Measurements from ENCODE around the gene SLC47A1. TPM values are rescaled to one million over a fixed set of nuclear protein-coding genes. Genes with fewer than 3 reads are reported as not detected.
A peak's percentile ranks its signal among the peaks of the same experiment; 100 is the strongest.
"Not testable (repeated sequence)": the region's sequence is repeated elsewhere in the genome, so short reads cannot be mapped to it uniquely, and the experiment has no call there.

SLC47A1 gene
- total RNA-seq, 1 donor from 2014 or later, result 101 TPM

DNA sequence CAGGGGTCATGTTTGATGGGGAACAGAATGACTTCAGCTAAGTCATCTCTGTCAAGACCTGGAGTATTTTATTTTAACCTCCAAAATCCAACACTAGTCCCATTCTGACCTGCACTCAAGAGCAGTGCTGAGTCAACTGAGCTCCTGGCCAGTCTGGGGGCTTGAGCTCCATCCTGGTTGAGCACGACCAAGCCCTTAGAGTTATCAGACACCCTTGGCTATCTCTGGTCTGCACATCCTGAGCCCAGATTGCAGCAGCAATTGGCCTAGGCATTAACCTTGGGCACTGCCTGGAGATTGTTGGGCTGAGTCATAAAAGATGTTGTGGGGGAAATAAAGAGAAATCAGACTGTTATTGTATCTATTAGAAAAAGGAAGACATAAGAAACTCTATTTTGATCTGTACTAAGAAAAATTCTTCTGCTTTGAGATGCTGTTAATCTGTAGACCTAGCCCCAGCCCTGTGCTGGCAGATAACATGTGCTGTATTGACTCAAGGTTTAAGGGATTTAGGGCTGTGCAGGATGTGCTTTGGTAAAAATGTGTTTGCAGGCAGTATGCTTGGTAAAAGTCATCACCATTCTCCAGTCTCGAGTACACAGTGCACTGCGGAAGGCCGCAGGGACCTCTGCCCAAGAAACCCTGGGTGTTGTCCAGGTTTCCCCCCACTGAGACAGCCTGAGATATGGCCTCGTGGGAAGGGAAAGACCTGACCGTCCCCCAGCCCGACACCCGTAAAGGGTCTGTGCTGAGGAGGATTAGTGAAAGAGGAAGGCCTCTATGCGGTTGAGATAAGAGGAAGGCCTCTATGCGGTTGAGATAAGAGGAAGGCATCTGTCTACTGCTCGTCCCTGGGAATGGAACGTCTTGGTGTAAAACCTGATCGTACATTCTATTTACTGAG lies 14.0 kb upstream of the SLC47A1 start:
- not testable (repeated sequence) for ATAC-seq; DNase-seq (ENCODE audit: low spot score)

DNA sequence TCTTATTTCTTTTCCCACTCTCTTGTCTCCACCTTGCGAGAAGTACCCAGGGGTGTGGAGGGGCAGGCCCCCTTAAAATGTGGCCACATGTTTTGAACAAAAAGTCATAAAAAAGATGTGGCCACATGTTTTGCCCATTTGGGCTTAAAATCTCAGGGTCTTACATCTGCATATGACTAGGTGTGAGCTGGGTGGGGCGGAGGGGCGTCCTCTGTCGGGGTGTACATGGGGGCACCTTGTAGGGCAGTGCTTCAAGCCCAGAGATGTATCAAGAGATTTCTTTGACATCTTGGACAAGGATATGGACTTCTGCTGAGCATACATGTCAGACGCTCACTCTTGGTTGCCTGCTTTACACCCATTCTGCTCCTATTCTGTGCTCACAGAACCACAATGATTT lies 13.0 kb upstream of the SLC47A1 start:
- no peak for DNase-seq (ENCODE audit: low spot score)
- ATAC-seq, result no peak

GRCh38 chr17:19523690-19524089 lies 10.0 kb upstream of the SLC47A1 start:
- no peak for ATAC-seq
- no peak for DNase-seq (ENCODE audit: low spot score)

GRCh38 chr17:19526950-19527349 lies 6.7 kb upstream of the SLC47A1 start:
- peak; percentile 7 for ATAC-seq
- DNase-seq (ENCODE audit: low spot score), result not testable (repeated sequence)

- DNase-seq (ENCODE audit: low spot score) (no peak), ATAC-seq (no peak)
These were observed 1.7 kb upstream of the SLC47A1 start for GRCh38 chr17:19531780-19532501.

DNA sequence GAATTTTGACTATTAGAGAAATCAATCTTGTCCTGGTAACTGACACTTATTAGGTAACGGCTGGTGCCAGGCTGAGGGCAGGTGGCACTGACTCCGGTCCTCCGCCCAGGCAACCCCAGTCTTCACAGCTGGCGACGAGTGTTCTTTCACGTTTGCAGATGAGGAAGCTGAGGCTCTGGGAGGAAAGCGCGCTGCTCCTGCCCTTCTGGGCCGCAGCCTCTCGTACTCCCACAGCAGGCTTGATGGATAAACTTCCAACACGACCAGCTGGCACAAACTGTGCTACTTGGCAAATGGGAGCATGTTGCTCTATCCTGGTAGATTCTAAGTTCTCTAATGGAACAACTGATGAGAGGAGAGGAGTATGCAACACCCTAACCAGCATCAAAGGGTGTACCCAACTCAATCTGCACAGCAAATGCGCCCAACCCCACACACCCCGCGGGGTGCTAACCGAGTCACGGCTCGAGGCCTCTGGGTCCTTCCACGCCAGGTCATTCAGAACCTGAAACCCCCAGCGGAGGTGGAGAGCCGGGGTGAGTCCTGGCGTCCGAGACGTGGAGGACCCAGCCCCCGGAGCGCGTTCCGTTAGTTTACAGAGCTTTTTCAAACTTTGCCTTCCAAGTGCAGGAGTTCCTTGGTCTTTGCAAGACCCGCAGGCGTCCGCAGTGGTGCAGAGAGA lies 477 bp upstream of the SLC47A1 start:
- DNase-seq (ENCODE audit: low spot score) (peak; percentile 69), ATAC-seq (peak; percentile 41)

- ATAC-seq, result no peak
- DNase-seq (ENCODE audit: low spot score), result no peak
These were observed 1.0 kb downstream of the SLC47A1 start for GRCh38 chr17:19534562-19535149.

- ATAC-seq, result no peak
- DNase-seq (ENCODE audit: low spot score), result no peak
These were observed 3.5 kb downstream of the SLC47A1 start for GRCh38 chr17:19537111-19537510.

DNA sequence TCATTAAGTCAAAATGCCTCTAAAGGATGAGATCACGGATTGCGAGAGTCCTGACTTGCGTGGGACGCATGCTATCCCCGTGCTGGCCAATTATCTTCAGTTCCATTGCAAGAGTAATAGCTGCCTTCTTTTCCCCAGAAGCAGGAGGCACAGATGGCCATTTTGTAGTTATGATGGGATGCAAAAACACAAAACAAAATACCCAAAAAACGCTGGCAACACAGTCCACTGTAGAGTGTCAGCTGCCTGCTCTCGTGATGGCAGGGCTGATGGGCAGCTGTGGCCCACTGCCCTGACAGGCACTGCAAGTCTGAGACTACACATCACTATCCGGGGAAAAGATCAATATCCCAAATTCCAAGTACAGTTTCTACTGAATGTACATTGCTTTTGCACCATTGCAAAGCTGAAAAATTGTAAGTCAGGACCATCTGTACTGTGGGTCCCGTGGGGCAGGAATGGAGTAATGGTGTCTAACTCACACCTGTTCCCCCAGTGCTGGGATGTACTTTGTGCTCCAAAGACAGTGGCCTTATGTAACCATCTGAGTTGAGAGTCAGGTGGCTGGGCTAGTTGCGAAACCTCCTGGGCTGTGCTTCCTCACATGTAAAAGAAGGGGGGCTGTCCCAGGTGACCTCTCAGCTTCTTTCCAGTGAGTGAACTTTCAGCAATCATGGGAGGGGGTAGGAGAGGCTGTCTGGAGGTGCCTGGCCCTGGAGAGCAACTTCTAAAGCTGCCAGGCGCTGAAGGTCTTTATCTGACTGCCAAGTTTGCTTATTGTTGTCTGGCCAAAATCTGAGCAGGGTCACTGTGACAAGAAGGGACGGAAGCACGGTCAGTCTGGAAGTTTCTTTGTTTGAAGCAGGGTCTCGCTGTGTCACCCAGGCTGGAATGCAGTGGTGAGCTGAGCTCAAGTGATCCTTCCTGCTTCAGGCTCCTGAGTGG lies 4.7 kb downstream of the SLC47A1 start:
- peak; percentile 55 for ATAC-seq
- peak; percentile 94 for DNase-seq (ENCODE audit: low spot score)

- DNase-seq (ENCODE audit: low spot score) (no peak), ATAC-seq (peak; percentile 38)
These were observed 5.4 kb downstream of the SLC47A1 start for GRCh38 chr17:19539040-19539399.

- ATAC-seq (peak; percentile 48), DNase-seq (ENCODE audit: low spot score) (peak; percentile 80)
These were observed 6.2 kb downstream of the SLC47A1 start for GRCh38 chr17:19539841-19540311.

DNA sequence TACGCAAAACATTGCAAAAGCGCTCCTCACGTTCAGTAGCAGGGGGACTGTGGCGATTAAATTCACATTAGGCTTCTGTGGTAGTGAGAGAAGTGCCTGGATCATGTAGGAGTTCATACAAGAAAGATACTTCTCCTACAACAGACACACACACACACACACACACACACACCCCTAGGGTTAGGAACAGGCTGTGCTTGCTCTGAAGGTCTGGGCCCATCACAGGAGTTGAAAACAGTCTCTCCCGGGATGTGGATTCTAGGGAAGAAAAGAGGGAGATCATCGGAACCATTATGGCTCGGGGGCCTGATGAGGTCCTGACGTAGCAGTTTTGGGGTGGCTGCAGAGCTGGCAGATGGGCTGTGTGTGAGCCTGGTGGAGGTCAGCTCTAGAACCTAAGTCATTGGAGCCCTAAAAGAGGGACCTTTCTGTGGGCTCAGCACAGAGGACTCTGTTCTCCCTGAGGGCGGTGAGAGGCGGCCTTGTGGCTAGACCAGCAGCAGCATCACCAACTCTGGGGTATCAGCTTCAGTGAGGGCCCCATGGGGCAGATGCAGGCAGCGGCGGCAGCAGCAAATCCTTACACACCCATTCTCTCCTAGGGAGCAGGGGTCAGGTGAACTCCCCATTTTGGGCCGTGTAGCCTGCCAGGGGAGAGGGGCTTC lies 7.2 kb downstream of the SLC47A1 start:
- DNase-seq (ENCODE audit: low spot score) (no peak), ATAC-seq (no peak)

GRCh38 chr17:19541445-19541844 lies 7.8 kb downstream of the SLC47A1 start:
- ATAC-seq (no peak), DNase-seq (ENCODE audit: low spot score) (no peak)

DNA sequence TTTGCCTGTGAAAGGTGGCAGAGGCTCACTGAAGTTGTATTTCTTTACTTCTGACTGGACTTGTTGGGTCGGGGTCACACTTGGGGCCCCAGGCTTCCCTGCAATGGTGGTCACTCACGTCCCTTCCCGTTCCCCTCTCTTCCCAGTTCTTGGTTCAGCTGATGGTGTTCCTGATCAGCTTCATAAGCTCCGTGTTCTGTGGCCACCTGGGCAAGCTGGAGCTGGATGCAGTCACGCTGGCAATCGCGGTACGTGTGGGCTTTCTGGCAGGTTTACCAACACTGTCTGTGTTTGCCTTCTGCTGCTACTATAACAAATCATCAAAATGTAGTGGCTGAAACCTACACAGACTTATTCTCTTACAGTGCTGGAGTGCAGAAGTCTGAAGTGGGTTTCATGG lies 8.6 kb downstream of the SLC47A1 start:
- ATAC-seq (no peak), DNase-seq (ENCODE audit: low spot score) (no peak)

- no peak for ATAC-seq
- no peak for DNase-seq (ENCODE audit: low spot score)
These were observed 10.7 kb downstream of the SLC47A1 start for GRCh38 chr17:19544366-19544765.

DNA sequence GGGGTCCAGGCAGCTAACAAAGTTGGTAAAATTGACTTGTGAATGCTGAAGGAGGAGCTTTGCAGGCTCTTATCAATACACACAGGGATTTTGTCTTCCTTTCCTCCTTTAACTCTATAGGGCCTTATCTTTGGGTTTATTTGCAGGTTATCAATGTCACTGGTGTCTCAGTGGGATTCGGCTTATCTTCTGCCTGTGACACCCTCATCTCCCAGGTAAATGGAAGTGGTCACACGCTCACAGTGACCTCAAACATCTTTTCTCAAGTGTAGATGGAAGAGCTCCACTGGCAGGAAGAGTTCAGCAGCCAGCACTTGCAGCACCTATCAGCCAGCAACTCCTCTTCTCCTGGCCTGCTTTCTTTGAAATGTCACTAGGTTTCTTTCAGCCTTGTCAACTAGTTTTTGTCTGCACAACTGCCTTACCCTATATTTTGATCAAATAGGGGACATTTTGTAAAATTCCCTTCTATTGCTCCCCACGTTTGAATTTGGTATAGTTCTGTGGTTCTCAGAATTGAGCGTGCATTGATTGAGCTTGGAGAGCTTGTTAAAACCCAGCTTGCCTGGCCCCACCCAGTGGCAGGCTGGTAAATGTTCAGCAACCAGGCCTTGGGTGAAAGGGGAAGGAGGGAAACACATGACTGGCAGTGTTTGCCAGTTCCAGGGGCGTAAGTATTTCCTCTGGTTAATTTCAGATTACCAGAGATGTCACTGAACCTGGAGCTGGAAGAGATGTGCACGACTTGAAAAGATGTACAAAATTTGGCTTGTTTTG lies 12.8 kb downstream of the SLC47A1 start:
- peak; percentile 55 for ATAC-seq
- peak; percentile 73 for DNase-seq (ENCODE audit: low spot score)

DNA sequence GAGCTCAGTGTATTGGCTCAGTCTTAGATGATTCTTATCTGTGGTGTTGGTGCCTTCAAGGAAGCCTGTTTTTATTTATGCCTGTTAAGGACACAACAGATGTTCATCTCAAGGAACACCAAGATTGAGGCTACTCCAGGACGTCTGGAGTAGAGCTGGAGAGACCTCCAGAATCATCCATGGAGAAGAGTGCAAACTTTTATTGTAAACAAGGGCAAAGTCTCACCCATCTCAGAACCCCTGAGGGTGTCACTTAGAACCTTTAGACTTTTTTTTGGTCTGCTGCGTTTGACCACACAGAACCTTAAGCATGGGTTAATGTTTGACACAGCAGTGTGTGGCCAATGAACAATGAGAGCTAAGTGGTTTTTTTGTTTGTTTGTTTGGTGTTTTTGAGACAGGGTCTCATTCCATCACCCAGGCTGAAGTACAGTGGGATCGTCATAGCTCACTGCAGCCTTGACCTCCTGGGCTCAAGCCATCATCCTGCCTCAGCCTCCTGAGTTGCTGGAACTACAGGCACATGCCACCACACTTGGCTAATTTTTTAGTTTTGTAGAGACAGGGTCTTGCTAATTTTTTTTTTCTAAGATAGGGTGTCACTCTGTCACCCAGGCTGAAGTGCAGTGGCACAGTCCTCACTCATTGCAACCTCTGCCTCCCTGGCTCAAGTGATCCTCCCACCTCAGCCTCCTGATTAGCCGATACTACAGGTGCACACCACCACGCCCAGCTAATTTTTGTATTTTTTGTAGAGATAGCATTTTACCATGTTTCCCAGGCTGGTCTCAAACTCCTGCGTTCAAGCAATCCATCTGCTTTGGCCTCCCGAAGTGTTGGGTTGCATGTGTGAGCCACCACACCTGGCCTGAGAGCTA lies 16.3 kb downstream of the SLC47A1 start:
- DNase-seq (ENCODE audit: low spot score) (peak; percentile 81), ATAC-seq (peak; percentile 49)

DNA sequence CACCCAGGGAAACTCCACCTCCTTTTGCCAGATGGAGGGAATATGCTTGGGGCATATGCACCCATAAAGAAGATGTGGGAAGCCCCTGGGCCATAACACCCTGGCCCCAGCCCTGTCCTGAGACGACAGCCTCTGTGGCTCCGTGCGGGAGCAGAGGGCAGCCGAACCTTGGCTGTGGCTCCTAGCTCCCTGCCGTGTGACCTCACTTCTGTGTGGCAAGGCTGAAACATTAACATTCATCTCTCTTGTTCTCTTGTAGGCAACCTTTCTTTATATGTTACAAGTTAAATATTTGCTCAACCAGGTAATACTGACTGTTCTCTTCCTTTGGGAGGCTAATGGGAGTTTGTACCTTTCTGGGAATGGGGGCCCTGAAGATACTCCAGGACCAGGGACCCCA lies 17.5 kb downstream of the SLC47A1 start:
- ATAC-seq, result peak; percentile 71

More for the DNA sequence above, 17.5 kb downstream of the SLC47A1 start:
- peak; percentile 90 for DNase-seq (ENCODE audit: low spot score)

Data from left lobe of liver (tissue), 2 donors.